ENCODE measurements around the gene SLC8A2.

SLC8A2 gene

GRCh38 chr19:47499863-47500830 lies 28.5 kb upstream of the SLC8A2 start:
- FAIRE-seq, result no peak

GRCh38 chr19:47499371-47499770 lies 27.7 kb upstream of the SLC8A2 start:
- FAIRE-seq, result no peak

GRCh38 chr19:47498561-47498960 lies 26.9 kb upstream of the SLC8A2 start:
- FAIRE-seq, result no peak

GRCh38 chr19:47497821-47498520 lies 26.3 kb upstream of the SLC8A2 start:
- FAIRE-seq, result no peak

- no peak for FAIRE-seq
Observed at GRCh38 chr19:47497050-47497766, 25.5 kb upstream of the SLC8A2 start.

- FAIRE-seq, result no peak
Observed at GRCh38 chr19:47495478-47496372, 24.0 kb upstream of the SLC8A2 start.

- no peak for FAIRE-seq
Observed at GRCh38 chr19:47494729-47495128, 23.0 kb upstream of the SLC8A2 start.

- no peak for FAIRE-seq
Observed at GRCh38 chr19:47494211-47494547, 22.5 kb upstream of the SLC8A2 start.

- no peak for FAIRE-seq
Observed at GRCh38 chr19:47493378-47494210, 21.9 kb upstream of the SLC8A2 start.

- no peak for FAIRE-seq
Observed at GRCh38 chr19:47492571-47493377, 21.1 kb upstream of the SLC8A2 start.

GRCh38 chr19:47492137-47492533 lies 20.4 kb upstream of the SLC8A2 start:
- no peak for FAIRE-seq

- no peak for FAIRE-seq
Observed at GRCh38 chr19:47491358-47492136, 19.9 kb upstream of the SLC8A2 start.

GRCh38 chr19:47490847-47491246 lies 19.2 kb upstream of the SLC8A2 start:
- FAIRE-seq, result no peak

GRCh38 chr19:47490031-47490430 lies 18.3 kb upstream of the SLC8A2 start:
- FAIRE-seq, result no peak

- no peak for FAIRE-seq
Observed at GRCh38 chr19:47489072-47489914, 17.6 kb upstream of the SLC8A2 start.

- no peak for FAIRE-seq
Observed at GRCh38 chr19:47487551-47488515, 16.1 kb upstream of the SLC8A2 start.

GRCh38 chr19:47486900-47487299 lies 15.2 kb upstream of the SLC8A2 start:
- FAIRE-seq, result no peak
